Stimulated activated CD8-positive, alpha-beta memory T cell treated with anti-CD3 and anti-CD28 coated beads, Interleukin-4, amount 100 ng/mL, for 48 hours (primary cell): ENCODE data around the gene QSOX1.
"Not testable (repeated sequence)": the region's sequence is repeated elsewhere in the genome, so short reads cannot be mapped to it uniquely, and the experiment has no call there.

ENCODE experiments used
- DNase-seq: peaks from one replicate; pipeline ENCODE4 v3.0.0-alpha.2; 2020

The QSOX1 gene

GRCh38 chr1:180194048-180194425 lies 39.4 kb downstream of the QSOX1 start:
- no peak for DNase-seq

GRCh38 chr1:180194546-180195207 lies 40.0 kb downstream of the QSOX1 start:
- DNase-seq, result no peak

DNA sequence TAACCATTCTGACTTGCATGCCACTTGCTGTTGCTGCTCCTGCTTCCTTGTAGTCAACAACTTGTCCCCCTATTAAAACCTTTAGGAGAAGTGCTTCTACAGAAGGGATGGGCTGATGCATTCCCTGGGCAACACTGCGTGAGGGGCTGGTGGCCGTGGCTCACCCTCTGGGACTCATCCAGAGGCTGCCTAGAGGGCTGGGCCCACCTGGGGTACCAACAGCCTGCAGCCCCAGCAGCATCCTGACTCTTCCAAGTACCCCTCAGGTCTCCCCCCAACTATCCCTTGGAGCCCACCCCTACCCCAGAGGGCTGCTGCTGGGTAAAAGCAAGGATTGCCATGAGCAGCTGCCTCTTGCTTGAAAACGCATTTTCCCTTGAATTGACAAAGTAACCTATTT lies 40.7 kb downstream of the QSOX1 start:
- DNase-seq, result no peak

DNA sequence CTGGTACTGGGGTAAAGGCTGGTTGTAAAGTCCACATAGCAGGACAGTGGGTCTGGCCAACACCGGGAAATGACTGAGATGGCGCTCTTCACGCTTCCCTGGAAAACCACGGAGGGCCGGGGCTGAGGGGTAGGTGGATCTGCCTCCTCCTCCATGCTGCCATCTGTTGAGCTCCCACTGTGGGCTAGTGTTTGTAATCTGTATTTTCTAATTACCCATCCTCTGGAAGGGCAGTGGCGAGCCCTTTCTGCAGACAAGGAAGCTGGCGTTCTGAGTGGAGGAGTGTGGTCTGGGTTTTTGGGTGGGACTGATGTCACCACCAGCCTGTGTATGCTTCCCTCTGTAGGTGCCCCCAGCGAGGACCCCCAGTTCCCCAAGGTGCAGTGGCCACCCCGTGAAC lies 41.2 kb downstream of the QSOX1 start:
- no peak for DNase-seq

GRCh38 chr1:180196436-180197003 lies 41.9 kb downstream of the QSOX1 start:
- DNase-seq, result no peak

- DNase-seq, result no peak
These were observed 42.6 kb downstream of the QSOX1 start for GRCh38 chr1:180197231-180197630.

- DNase-seq, result no peak
These were observed 43.5 kb downstream of the QSOX1 start for GRCh38 chr1:180198196-180198595.

GRCh38 chr1:180198611-180199010 lies 43.9 kb downstream of the QSOX1 start:
- no peak for DNase-seq

DNA sequence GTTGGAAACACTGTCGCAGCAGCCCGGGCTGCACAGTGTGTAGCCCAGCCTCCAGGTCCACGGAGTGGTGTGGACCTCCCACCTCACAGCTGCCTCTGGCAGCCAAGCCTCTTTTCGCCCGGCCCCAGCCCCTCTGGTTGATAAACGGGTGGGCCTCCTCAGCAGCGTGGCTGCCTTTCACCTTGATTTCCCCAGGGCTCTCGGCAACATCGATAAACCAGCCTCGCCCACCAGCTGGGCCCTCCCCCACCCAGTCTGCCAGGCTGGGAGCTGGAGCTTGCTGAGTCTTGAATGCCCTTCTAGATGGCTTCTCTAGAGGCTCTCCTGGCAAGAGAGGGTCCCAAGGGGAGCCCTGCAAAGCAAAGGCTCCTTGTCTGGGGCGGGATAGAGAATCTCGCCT lies 44.3 kb downstream of the QSOX1 start:
- DNase-seq, result no peak

DNA sequence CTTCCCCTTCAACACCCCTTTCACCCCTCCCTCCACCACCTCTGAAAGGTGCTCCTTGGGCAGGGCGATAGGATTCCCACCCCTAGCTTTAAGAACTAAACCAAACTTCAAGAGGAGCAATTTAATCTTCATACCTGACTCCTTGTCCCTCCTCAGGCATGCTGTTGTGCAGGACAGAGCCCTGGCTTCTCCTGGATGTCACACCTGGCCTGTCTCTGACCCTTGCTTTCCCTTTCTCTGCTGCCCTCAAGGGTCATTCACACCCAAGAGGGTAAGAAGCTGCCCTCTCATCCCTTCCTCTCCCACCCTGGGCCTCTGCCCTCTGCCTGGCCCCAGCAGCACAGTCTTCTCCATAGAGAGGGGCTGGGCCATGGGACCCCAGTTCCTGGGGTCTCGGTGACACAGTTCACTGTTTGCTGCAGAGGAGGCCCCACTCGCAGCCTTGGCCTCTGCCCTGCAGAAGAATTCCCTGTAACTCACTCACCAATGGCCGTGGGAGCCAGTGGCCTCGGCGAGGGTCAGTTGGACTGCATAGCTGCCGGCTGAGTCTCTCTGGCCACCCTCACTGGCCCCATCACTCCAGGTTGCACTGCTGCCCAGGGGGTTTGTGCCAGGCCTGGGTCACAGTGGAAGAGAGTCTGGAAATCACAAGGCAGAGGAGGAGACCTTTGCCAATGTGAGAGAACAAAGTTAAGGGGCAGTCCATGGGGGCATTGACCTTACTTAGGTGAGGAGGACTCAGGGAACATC lies 47.0 kb downstream of the QSOX1 start:
- DNase-seq, result no peak

GRCh38 chr1:180202588-180202987 lies 47.9 kb downstream of the QSOX1 start:
- not testable (repeated sequence) for DNase-seq

- no peak for DNase-seq
These were observed 49.6 kb downstream of the QSOX1 start for GRCh38 chr1:180204231-180204630.

DNA sequence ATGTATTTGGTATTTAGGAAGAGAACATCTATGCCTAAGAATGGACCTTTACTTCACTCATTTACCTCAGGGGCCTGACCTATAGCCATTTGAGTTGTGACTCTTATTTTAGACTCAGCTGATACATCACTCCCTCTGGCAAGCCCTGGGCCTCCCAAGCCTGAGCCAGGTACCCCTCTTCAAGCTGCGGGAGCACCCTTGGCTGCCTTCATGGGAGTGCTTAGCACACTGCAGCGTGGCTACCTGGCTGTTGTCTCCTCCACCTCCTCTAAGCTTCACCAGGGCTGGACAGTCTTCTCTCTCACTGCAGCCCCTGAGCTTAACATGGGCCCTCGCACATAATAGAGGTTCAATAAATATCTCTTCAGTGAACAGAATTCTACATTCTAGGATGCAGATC lies 51.9 kb downstream of the QSOX1 start:
- DNase-seq, result no peak

DNA sequence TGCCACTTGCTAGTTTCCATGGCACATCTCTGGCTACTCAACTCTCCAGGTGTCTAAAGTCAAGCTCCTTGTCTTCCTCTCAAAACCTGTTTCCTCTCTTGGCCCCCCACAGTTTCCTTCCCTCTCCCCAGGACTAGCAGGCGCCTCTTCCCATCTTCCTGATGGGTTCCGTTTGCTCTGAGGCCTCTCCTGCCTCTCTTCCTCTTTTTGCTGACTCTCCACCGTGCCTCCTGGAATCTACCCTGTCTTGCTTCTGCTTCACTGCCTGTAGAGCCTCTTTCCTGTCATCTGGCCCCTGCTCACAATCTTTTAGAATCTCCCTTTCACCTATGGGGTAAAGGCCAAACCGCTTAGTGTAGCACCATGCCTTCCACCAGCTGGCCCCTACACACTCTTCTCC lies 53.6 kb downstream of the QSOX1 start:
- DNase-seq, result no peak

DNA sequence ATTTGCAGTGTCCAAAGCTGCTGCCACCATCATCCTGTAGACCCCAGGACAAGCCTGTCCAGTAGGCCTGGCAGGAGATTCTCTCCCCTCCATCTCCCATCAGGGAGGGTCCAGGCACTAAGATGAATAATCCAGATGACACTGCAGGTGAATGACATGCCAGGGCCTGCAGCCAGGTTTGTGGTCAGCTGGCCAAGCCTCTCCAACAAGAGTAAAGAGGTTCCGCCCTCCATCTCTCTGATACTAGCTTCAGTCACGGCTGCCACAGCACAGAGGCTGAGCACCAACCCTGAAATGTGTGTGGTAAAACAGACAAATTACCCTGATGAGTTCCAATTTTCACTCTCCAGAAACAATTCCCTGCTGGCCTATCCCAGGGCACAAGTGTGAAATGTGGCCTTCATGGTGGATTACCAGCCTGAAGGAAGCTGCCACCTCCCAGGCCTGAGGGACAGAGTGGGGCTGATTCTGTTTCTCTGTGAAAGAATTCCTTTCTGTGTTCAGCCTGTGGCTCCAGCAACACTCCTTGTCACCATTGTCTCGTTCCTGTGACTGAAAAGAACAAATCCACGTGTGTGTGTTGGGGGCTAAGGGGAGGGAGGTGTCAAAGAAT lies 55.4 kb downstream of the QSOX1 start:
- no peak for DNase-seq

GRCh38 chr1:180211156-180211859 lies 56.6 kb downstream of the QSOX1 start:
- DNase-seq, result no peak

DNA sequence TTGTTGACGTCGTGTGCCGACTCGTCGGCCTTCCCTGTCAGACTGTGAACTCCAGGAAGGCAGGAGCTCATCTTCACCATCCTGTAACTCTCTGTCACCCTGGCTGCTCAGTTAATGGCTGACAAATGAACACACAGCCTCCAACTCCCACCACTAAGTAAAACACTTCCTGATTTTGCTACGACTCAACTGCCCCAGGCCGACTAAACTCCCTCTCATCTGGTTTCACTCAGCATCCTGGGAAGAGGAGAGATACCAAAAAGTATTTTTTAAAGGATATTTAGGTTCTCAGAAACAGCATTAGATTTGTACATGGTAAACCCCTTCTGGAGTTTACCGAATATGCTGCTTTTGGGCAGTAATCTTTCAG lies 57.2 kb downstream of the QSOX1 start:
- no peak for DNase-seq

DNA sequence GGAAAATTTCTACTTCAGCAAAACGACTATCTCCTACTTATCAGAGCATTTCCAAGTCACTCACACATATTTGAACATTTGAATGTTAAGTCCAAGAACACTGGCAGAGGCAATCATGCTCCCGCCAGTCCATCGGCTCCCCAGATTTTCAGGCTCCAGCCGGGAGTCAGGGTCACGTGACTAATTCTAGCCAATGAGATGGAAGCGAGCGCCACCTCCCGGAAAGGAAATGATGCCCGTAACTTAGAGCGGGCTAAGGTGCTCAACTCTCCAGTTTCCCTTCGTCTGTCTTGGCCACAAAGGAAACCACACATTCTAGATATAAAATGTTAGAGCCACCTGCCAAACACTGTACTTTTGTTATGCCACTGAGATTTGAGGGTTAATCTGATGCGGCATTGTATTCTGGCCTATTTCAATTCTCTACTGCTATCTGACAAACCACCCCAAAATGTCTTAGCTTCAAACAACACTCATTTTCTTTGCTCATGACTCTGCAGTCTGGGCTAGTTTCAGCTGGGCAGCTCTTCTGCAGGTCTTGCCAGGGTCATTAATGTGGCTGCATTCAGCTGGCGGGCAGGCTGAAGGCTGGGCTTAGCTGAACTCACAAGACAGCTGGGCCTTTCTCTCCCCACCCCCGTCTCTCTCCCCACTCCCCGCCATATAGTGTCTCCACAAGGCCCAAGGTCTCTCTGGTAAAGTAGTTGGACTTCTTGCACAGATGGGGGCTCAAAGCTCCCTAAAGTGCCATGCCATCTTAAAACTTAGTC lies 58.9 kb downstream of the QSOX1 start:
- DNase-seq, result peak; percentile 75

GRCh38 chr1:180215856-180216625 lies 61.4 kb downstream of the QSOX1 start:
- DNase-seq, result no peak

- no peak for DNase-seq
These were observed 62.3 kb downstream of the QSOX1 start for GRCh38 chr1:180217006-180217405.
